Chondrocyte (in vitro differentiated cells): ENCODE data around the gene CDC42BPB. TPM values are rescaled to one million over a fixed set of nuclear protein-coding genes. Genes with fewer than 3 reads are reported as not detected.
A peak's percentile ranks its signal among the peaks of the same experiment; 100 is the strongest.

Experiments
- DNase-seq: peaks from one replicate; pipeline ENCODE4 v3.0.0; 2021; ENCODE audit warnings: mixed read lengths, low spot score
- H3K27ac Mint-ChIP-seq: one replicate; pipeline ENCODE4 v1.8.0; 2021; ENCODE audit warnings: mild to moderate bottlenecking, moderate library complexity, mixed read lengths; ENCODE audit not compliant: unreplicated experiment
- H3K27me3 Mint-ChIP-seq: 2 replicates; pipeline ENCODE4 v1.8.0; 2021; ENCODE audit warnings: low read depth, mixed read lengths
- H3K36me3 Mint-ChIP-seq: 2 replicates; pipeline ENCODE4 v1.8.0; 2021; ENCODE audit warnings: low read depth, mixed read lengths
- H3K4me1 Mint-ChIP-seq: 2 replicates; pipeline ENCODE4 v1.8.0; 2021; ENCODE audit warnings: low read depth, mild to moderate bottlenecking, mixed read lengths
- H3K4me3 Mint-ChIP-seq: one replicate; pipeline ENCODE4 v1.8.0; 2021; ENCODE audit warnings: mild to moderate bottlenecking, moderate library complexity, mixed read lengths; ENCODE audit not compliant: unreplicated experiment
- H3K9me3 Mint-ChIP-seq: 2 replicates; pipeline ENCODE4 v1.8.0; 2021; ENCODE audit warnings: low read depth, mixed read lengths
- CTCF ChIP-seq: fragments of 200-600 bp; sonication (generic); IDR thresholded peaks from 2 replicates; pipeline ENCODE4 v1.5.0; 2021; ENCODE audit warnings: antibody characterized with exemption, mild to moderate bottlenecking, moderate library complexity
- total RNA-seq: library from RNA; stranded (reverse); gene quantifications from 3 replicates; pipeline ENCODE4 v1.2.1, GENCODE V29; 2021

Gene CDC42BPB
- total RNA-seq, 1 donor from 2014 or later: 106 TPM

GRCh38 chr14:102902086-102902485 lies 155.3 kb downstream of the CDC42BPB start:
- DNase-seq: no peak
- no peaks in the 10 kb centered on the region for H3K9me3 Mint-ChIP-seq
- H3K36me3 Mint-ChIP-seq: peaks cover 22% of the 10 kb centered on the region
- H3K27ac Mint-ChIP-seq: no peak overlapping the region
- no peaks in the 10 kb centered on the region for H3K27me3 Mint-ChIP-seq
- H3K4me3 Mint-ChIP-seq: no peak overlapping the region
- TF ChIP-seq CTCF: no peak
- H3K4me1 Mint-ChIP-seq: no peaks in the 10 kb centered on the region

GRCh38 chr14:102901633-102902032 lies 155.7 kb downstream of the CDC42BPB start:
- TF ChIP-seq CTCF: no peak
- H3K4me3 Mint-ChIP-seq: no peak overlapping the region
- no peaks in the 10 kb centered on the region for H3K27me3 Mint-ChIP-seq
- no peak overlapping the region for H3K27ac Mint-ChIP-seq
- DNase-seq: no peak
- no peaks in the 10 kb centered on the region for H3K9me3 Mint-ChIP-seq
- no peaks in the 10 kb centered on the region for H3K4me1 Mint-ChIP-seq
- peaks cover 20% of the 10 kb centered on the region for H3K36me3 Mint-ChIP-seq

- H3K27me3 Mint-ChIP-seq: no peaks in the 10 kb centered on the region
- DNase-seq: no peak
- H3K9me3 Mint-ChIP-seq: no peaks in the 10 kb centered on the region
- no peak overlapping the region for H3K4me3 Mint-ChIP-seq
- H3K36me3 Mint-ChIP-seq: peaks cover 20% of the 10 kb centered on the region
- no peaks in the 10 kb centered on the region for H3K4me1 Mint-ChIP-seq
- TF ChIP-seq CTCF: no peak
- no peak overlapping the region for H3K27ac Mint-ChIP-seq
These were observed 156.4 kb downstream of the CDC42BPB start for GRCh38 chr14:102900631-102901571.

- Mint-ChIP-seq H3K4me3 (no peak overlapping the region), H3K4me1 (no peaks in the 10 kb centered on the region), H3K36me3 (peaks cover 22% of the 10 kb centered on the region), H3K27ac (no peak overlapping the region), H3K27me3 (no peaks in the 10 kb centered on the region), H3K9me3 (no peaks in the 10 kb centered on the region)
- TF ChIP-seq CTCF: no peak
- peak; percentile 51 for DNase-seq
These were observed 157.8 kb downstream of the CDC42BPB start for GRCh38 chr14:102899516-102899900.

GRCh38 chr14:102898776-102899515 lies 158.4 kb downstream of the CDC42BPB start:
- Mint-ChIP-seq H3K27me3 (no peaks in the 10 kb centered on the region), H3K4me3 (no peak overlapping the region), H3K36me3 (peaks cover 22% of the 10 kb centered on the region), H3K4me1 (no peaks in the 10 kb centered on the region), H3K9me3 (no peaks in the 10 kb centered on the region), H3K27ac (no peak overlapping the region)
- peak; percentile 77 for DNase-seq
- TF ChIP-seq CTCF: no peak
